ENCODE results near the gene ACACB. TPM values are rescaled to one million over a fixed set of nuclear protein-coding genes. Genes with fewer than 3 reads are reported as not detected.

The ACACB gene
- total RNA-seq, 4 donors from 2014 or later, result 69.5 to 132 (median 93.6) TPM

DNA sequence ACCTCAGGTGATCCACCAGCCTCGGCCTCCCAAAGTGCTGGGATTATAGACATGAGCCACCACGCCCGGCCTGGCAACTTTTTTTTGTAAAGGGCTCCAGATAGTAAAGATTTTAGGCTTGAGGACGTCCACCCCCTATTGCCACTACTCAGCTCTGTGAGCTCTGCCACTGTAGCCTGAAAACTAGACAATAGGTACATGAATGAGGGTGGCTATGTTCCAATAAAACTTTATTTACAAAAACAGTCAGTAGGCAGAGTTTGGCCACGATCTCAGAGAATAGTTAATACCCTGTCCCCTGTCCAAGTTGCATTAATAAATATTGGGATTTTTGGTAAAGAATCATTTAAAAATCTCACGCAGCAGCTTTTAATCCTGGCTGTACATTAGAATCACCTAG lies 102.6 kb downstream of the ACACB start:
- Histone ChIP-seq H3K4me3 (no peak overlapping the region), H3K4me1 (no peaks in the 10 kb centered on the region), H3K27me3 (no peaks in the 10 kb centered on the region), H3K36me3 (peaks cover 0 to 60% (median 27%) of the 10 kb centered on the region in 4 donors), H3K9me3 (no peaks in the 10 kb centered on the region), H3K27ac (no peak overlapping the region)
- in situ Hi-C loops (cut with MboI; ENCODE audit: low pct_ligation_motif_present in 1 of 4, low pct_unique_long_range_greater_than_20kb in 1 of 4, low sequenced_read_pairs in 3 of 4) (no loop called here), intact Hi-C loops (cut with DNase I; ENCODE audit: low total_unique reads) (no loop called here)
- DNase-seq, result no peak
- TF ChIP-seq, protein P1, sequence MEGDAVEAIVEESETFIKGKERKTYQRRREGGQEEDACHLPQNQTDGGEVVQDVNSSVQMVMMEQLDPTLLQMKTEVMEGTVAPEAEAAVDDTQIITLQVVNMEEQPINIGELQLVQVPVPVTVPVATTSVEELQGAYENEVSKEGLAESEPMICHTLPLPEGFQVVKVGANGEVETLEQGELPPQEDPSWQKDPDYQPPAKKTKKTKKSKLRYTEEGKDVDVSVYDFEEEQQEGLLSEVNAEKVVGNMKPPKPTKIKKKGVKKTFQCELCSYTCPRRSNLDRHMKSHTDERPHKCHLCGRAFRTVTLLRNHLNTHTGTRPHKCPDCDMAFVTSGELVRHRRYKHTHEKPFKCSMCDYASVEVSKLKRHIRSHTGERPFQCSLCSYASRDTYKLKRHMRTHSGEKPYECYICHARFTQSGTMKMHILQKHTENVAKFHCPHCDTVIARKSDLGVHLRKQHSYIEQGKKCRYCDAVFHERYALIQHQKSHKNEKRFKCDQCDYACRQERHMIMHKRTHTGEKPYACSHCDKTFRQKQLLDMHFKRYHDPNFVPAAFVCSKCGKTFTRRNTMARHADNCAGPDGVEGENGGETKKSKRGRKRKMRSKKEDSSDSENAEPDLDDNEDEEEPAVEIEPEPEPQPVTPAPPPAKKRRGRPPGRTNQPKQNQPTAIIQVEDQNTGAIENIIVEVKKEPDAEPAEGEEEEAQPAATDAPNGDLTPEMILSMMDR (IDR thresholded peaks at IDR 0.05), result no peak
- no peak for TF ChIP-seq POLR2A (IDR thresholded peaks at IDR 0.05)
- no peak for TF ChIP-seq POLR2AphosphoS5 (IDR thresholded peaks at IDR 0.05)
- no peak for TF ChIP-seq EP300 (IDR thresholded peaks at IDR 0.05; ENCODE audit: low read depth)
- 94 to 95% methylated on average over 5 to 6 of the region's 6 CpGs for WGBS, 2 donors (ENCODE audit: low coverage in 1 of 2)

DNA sequence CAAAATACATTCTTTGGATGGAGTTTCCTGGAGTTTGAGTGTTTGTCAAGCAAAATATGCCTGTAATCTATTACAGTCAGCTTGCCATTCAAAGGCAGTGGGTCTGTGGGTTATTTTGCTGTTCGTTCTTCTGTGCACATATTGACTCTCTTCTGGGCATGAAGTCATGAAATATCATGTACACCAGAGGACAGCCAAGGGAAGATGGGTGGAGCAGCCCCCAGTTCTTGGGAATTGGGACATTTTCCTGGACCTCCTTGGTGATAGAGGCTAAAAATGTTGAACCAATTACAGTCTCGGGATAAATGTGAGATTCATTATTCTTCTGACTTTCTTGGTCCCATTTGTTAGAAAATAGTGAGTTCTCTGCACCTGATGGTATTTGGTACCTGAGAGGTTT lies 103.6 kb downstream of the ACACB start:
- 80 to 81% methylated on average over 1 to 2 of the region's 2 CpGs for WGBS, 2 donors (ENCODE audit: low coverage in 1 of 2)
- in situ Hi-C loops (cut with MboI; ENCODE audit: low pct_ligation_motif_present in 1 of 4, low pct_unique_long_range_greater_than_20kb in 1 of 4, low sequenced_read_pairs in 3 of 4) (no loop called here), intact Hi-C loops (cut with DNase I; ENCODE audit: low total_unique reads) (no loop called here)
- Histone ChIP-seq H3K27me3 (no peaks in the 10 kb centered on the region), H3K4me3 (no peak overlapping the region), H3K36me3 (peaks cover 0 to 60% (median 27%) of the 10 kb centered on the region in 4 donors), H3K27ac (no peak overlapping the region), H3K9me3 (no peaks in the 10 kb centered on the region), H3K4me1 (no peaks in the 10 kb centered on the region)
- TF ChIP-seq POLR2AphosphoS5 (IDR thresholded peaks at IDR 0.05) (no peak), EP300 (IDR thresholded peaks at IDR 0.05; ENCODE audit: low read depth) (no peak), POLR2A (IDR thresholded peaks at IDR 0.05) (no peak)
- TF ChIP-seq, protein P1 (IDR thresholded peaks at IDR 0.05), result no peak
- no peak for DNase-seq

DNA sequence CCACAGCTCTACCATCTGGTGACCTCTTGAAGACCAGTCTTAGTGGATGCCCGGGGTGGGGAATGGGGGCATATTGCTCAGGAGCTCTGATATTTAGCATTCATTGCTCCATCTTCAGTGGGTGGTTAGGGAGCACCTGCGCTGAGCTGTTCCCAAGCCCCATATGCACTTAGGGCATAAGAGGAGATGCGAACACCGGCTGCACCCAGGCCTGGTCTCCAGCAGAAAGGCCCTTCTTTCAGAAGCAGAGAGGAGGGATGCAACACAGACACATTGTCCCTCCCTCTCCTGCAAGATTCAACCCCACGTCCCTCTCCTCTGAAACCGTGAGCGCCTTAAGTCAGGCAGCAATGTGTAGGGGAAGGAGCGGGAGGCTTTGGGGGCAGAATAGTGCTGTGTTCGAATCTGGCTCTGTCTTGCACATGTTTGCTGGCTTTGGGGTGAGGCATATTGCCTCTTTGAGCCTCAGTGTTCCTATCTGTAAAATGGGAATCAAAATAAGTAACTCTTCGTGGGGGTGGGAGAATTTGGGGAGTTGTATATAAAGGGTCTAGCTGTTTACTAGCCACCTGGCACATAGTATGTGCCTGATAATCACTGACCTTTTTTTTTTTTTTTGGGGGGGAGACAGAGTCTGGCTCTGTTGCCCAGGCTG lies 105.0 kb downstream of the ACACB start:
- no peaks in the 10 kb centered on the region for H3K27me3 ChIP-seq
- in situ Hi-C loops (cut with MboI; ENCODE audit: low pct_ligation_motif_present in 1 of 4, low pct_unique_long_range_greater_than_20kb in 1 of 4, low sequenced_read_pairs in 3 of 4), result no loop called here
- TF ChIP-seq, protein P1 (IDR thresholded peaks at IDR 0.05), result no peak
- peaks cover 0 to 66% (median 26%) of the 10 kb centered on the region in 4 donors for H3K36me3 ChIP-seq
- no peaks in the 10 kb centered on the region for H3K4me1 ChIP-seq
- intact Hi-C loops (cut with DNase I; ENCODE audit: low total_unique reads), result no loop called here
- no peak overlapping the region for H3K4me3 ChIP-seq
- DNase-seq, result no peak
- no peaks in the 10 kb centered on the region for H3K9me3 ChIP-seq
- 92 to 94% methylated on average over 2 to 10 of the region's 10 CpGs for WGBS, 2 donors (ENCODE audit: low coverage in 1 of 2)
- no peak overlapping the region for H3K27ac ChIP-seq

DNA sequence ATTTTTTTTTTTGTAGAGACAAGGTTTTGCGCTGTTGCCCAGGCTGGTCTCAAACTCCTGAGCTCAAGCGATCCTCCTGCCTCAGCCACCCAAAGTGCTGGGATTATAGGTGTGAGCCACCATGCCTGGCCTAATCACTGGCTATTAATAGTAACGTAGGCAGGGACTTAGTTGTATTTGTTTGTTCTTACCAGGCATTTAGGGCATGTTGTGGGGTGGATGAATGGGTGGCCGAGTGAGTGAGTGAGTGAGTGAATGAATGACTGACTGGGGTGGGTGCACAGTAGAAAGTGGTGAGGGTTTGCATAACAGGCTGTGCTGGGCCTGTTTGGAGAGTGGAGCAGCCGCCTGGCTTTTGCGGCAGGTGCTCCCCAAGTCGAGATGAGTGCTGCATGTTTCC lies 105.7 kb downstream of the ACACB start:
- Histone ChIP-seq H3K36me3 (peaks cover 0 to 60% (median 26%) of the 10 kb centered on the region in 4 donors), H3K4me1 (no peaks in the 10 kb centered on the region), H3K27me3 (no peaks in the 10 kb centered on the region), H3K27ac (no peak overlapping the region), H3K9me3 (no peaks in the 10 kb centered on the region), H3K4me3 (no peak overlapping the region)
- 72 to 85% methylated on average over 2 to 7 of the region's 7 CpGs for WGBS, 2 donors (ENCODE audit: low coverage in 1 of 2)
- TF ChIP-seq, protein P1 (IDR thresholded peaks at IDR 0.05), result no peak
- TF ChIP-seq POLR2A (IDR thresholded peaks at IDR 0.05) (no peak), EP300 (IDR thresholded peaks at IDR 0.05; ENCODE audit: low read depth) (no peak), POLR2AphosphoS5 (IDR thresholded peaks at IDR 0.05) (no peak)
- DNase-seq, result no peak
- intact Hi-C loops (cut with DNase I; ENCODE audit: low total_unique reads) (no loop called here), in situ Hi-C loops (cut with MboI; ENCODE audit: low pct_ligation_motif_present in 1 of 4, low pct_unique_long_range_greater_than_20kb in 1 of 4, low sequenced_read_pairs in 3 of 4) (no loop called here)
